ENCODE data around the gene LMTK3. TPM values are rescaled to one million over a fixed set of nuclear protein-coding genes. Genes with fewer than 3 reads are reported as not detected.
"Not testable (repeated sequence)": the region's sequence is repeated elsewhere in the genome, so short reads cannot be mapped to it uniquely, and the experiment has no call there.

LMTK3 gene
- total RNA-seq, 4 donors from 2014 or later, result 0.28 to 0.52 TPM; not detected in 2

DNA sequence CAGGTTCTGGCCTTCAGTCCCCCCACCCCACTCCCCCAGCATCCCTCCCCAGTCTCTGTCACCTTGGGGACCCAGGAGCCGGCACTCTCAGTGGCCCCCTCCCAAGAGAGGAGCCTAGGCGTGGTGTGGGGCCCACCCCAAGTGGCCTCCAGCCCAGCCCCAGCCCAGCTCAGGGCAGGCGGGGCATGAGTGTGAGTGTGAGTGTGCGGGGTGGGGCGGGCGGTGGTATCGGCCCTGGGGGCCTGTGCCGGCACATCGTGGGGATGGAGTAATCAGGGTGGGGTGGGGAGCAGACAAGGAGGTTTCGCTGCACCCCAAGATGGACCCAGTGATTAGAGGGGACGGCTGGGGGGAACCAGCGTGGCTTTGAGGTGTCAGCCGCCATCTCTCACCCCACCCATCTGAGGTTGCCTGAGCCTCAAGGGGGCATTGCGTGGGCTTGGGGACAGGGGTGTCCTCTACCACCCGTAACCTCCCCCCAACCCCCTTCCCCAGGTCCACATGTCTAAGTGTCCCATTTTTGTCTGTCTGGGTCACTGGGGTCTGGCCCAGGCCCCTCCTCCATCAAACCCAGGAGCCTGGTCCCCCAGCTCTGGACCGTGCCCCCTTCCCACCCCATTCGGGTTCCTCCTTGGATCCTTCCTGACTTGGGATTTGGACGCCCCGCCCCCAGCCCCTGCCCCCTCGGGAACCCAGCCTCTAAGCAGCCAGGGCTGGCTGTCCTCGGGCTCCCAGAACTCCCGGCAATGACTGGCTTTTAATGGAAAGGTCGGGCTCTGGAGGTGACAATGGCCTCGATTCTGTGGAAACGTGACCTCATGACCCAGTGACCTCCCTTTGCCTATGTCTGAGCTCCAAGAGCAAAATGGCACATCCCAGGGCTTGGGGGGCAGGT lies 33.5 kb upstream of the LMTK3 start:
- no peaks in the 10 kb centered on the region for H3K27me3 ChIP-seq

DNA sequence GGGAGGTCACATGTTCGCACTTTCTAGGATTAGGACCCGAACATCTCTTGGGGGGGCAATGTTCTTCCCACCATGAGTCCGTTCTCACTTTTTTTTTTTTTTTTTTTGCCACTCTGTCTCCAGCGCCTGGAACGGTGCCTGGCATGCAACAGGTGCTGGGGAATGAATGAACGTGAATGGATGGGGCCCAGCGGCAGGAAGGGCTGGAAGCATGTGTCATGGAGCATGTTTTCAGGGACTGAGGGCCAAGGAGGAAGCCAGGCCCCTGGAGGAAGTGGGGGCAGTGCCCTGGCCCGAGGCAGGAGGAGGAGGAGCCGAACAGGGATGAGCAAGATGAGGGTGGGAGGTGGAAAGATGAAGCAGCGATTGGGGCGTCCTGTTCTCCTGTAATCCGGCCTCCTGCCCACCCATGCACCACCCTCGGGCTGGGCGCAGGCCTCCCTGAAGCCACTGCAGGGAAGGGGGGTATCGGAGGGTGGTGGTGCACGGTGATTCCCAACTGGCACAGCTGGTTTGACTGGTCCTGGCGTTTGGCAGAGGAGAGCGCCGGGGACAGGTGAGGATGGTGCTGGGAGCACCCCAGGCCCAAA lies 31.6 kb upstream of the LMTK3 start:
- H3K27me3 ChIP-seq, result no peaks in the 10 kb centered on the region
- H3K4me3 ChIP-seq, result no peak overlapping the region
- intact Hi-C loops (cut with DNase I; ENCODE audit: low total_unique reads), result no loop called here
- no peak for DNase-seq
- no peaks in the 10 kb centered on the region for H3K9me3 ChIP-seq
- H3K4me1 ChIP-seq, result no peaks in the 10 kb centered on the region
- no peak overlapping the region for H3K27ac ChIP-seq
- no peaks in the 10 kb centered on the region for H3K36me3 ChIP-seq
- TF ChIP-seq, protein P1, sequence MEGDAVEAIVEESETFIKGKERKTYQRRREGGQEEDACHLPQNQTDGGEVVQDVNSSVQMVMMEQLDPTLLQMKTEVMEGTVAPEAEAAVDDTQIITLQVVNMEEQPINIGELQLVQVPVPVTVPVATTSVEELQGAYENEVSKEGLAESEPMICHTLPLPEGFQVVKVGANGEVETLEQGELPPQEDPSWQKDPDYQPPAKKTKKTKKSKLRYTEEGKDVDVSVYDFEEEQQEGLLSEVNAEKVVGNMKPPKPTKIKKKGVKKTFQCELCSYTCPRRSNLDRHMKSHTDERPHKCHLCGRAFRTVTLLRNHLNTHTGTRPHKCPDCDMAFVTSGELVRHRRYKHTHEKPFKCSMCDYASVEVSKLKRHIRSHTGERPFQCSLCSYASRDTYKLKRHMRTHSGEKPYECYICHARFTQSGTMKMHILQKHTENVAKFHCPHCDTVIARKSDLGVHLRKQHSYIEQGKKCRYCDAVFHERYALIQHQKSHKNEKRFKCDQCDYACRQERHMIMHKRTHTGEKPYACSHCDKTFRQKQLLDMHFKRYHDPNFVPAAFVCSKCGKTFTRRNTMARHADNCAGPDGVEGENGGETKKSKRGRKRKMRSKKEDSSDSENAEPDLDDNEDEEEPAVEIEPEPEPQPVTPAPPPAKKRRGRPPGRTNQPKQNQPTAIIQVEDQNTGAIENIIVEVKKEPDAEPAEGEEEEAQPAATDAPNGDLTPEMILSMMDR (IDR thresholded peaks at IDR 0.05), result no peak
- TF ChIP-seq POLR2A (IDR thresholded peaks at IDR 0.05), result no peak

More for the DNA sequence above, 33.5 kb upstream of the LMTK3 start:
- no peaks in the 10 kb centered on the region for H3K36me3 ChIP-seq
- no peak for DNase-seq
- H3K4me1 ChIP-seq, result no peaks in the 10 kb centered on the region
- H3K27ac ChIP-seq, result no peak overlapping the region
- no peak overlapping the region for H3K4me3 ChIP-seq
- TF ChIP-seq, protein P1 (IDR thresholded peaks at IDR 0.05), result no peak
- TF ChIP-seq POLR2A (IDR thresholded peaks at IDR 0.05), result no peak
- H3K9me3 ChIP-seq, result no peaks in the 10 kb centered on the region
- intact Hi-C loops (cut with DNase I; ENCODE audit: low total_unique reads), result no loop called here

DNA sequence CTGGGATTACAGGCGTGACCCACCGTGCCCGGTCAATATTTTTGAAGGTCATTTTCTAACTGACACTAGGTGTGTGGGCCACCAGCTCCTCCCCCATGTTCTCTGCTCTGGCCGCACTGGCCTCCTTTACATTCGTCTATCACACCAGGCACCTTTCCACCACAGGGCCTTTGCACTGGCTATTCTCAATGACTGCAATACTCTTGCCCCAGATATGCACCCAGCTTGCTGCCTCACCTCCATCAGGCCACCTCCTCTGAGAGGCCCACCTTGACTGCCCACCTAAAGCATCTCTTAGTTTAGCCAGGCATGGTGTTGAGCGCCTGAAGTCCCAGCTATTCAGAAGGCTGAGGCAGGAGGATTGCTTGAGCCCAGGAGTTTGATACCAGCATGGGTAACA lies 30.2 kb upstream of the LMTK3 start:
- no peaks in the 10 kb centered on the region for H3K27me3 ChIP-seq
- no peak for DNase-seq
- H3K4me3 ChIP-seq, result no peak overlapping the region
- H3K4me1 ChIP-seq, result no peaks in the 10 kb centered on the region
- no peaks in the 10 kb centered on the region for H3K9me3 ChIP-seq
- no peaks in the 10 kb centered on the region for H3K36me3 ChIP-seq
- intact Hi-C loops (cut with DNase I; ENCODE audit: low total_unique reads), result no loop called here
- H3K27ac ChIP-seq, result no peak overlapping the region
- TF ChIP-seq POLR2A (IDR thresholded peaks at IDR 0.05), result no peak
- TF ChIP-seq, protein P1 (IDR thresholded peaks at IDR 0.05), result no peak

DNA sequence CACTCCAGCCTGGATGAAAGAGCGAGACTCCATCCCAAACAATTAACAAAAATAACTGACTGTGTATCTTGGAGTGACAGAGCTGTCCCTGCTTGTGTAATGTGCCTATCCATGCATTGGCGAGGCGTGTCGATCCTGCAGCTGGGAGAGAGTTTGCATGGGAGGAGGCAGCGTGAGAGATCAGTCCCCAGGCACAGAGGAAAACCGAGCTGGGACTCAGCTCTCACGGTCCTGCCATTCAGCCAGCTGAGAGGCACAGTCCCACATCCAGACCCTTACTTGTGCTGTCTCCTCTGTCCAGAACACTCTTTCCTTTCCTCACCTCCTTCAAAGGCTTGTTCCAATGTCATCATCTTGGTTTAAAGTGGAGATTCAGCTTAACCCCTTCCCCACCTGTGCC lies 28.5 kb upstream of the LMTK3 start:
- no peak for TF ChIP-seq POLR2A (IDR thresholded peaks at IDR 0.05)
- TF ChIP-seq, protein P1 (IDR thresholded peaks at IDR 0.05), result no peak
- Histone ChIP-seq H3K27me3 (no peaks in the 10 kb centered on the region), H3K27ac (no peak overlapping the region), H3K4me1 (no peaks in the 10 kb centered on the region), H3K4me3 (no peak overlapping the region), H3K36me3 (no peaks in the 10 kb centered on the region), H3K9me3 (no peaks in the 10 kb centered on the region)
- intact Hi-C loops (cut with DNase I; ENCODE audit: low total_unique reads), result no loop called here
- no peak for DNase-seq

DNA sequence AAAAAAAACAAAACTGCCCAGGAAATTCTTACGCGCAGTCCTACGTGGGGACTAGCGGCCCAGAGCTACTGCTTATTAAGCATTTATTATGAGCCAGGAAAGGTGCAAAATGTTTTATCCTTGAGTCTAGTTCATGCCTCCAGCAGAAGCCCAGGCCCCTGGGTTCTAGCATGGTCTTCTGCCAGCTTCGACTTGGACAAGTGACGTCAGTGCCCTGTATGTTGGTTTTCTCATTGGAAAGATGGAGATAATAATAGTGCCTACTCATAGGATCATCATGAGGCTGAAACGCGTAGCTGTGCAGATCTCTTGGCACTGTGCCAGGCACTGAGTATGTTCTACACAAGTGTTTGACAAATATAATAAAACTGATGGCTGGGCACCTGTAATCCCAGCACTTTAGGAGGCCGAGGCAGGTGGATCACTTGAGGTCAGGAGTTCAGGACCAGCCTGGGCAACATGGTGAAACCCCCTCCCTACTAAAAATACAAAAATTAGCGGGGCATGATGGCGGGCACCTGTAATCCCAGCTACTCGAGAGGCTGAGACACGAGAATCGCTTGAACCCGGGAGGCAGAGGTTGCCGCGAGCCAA lies 28.0 kb upstream of the LMTK3 start:
- Histone ChIP-seq H3K27me3 (no peaks in the 10 kb centered on the region), H3K36me3 (no peaks in the 10 kb centered on the region), H3K4me1 (no peaks in the 10 kb centered on the region), H3K9me3 (no peaks in the 10 kb centered on the region), H3K27ac (no peak overlapping the region), H3K4me3 (no peak overlapping the region)
- intact Hi-C loops (cut with DNase I; ENCODE audit: low total_unique reads), result no loop called here
- TF ChIP-seq, protein P1 (IDR thresholded peaks at IDR 0.05), result no peak
- no peak for TF ChIP-seq POLR2A (IDR thresholded peaks at IDR 0.05)
- no peak for DNase-seq

DNA sequence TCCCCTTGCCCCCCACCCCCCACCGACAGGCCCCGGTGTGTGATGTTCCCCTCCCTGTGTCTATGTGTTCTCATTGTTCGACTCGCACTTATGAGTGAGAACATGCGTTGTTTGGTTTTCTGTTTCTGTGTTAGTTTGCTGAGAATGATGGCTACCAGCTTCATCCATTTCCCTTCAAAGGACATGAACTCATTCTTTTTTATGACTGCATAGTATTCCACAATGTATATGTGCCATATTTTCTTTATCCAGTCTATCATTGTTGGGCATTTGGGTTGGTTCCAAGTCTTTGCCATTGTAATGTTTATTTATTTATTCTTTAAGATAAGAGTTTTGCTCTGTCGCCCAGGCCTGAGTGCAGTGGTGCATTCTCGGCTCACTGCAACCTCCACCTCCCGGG lies 26.4 kb upstream of the LMTK3 start:
- intact Hi-C loops (cut with DNase I; ENCODE audit: low total_unique reads); H3K27ac ChIP-seq; H3K4me1 ChIP-seq; DNase-seq; H3K27me3 ChIP-seq; H3K9me3 ChIP-seq; H3K4me3 ChIP-seq; H3K36me3 ChIP-seq: not testable (repeated sequence)
